K562 (cell line): ENCODE results near the gene ICAM3. TPM values are rescaled to one million over a fixed set of nuclear protein-coding genes. Genes with fewer than 3 reads are reported as not detected.

Experiments
- ATAC-seq: fragments of 200-7000 bp; cut with Tn5 transposase; 3 replicates; pipeline ENCODE4 v1.9.1; 2020; ENCODE audit warnings: moderate library complexity
- BruUV-seq: library from RNA; stranded (reverse); fragments of 400-500 nt; replicated peaks from 2 replicates; lab custom pipeline; 2021; lab: Mats Ljungman, UMichigan
- CTCF ChIA-PET: fragments of 300-600 bp; formaldehyde crosslinking; extraction: SDS; loops from one replicate; lab custom pipeline; 2021; ENCODE audit warnings: low intra/inter-chr PET ratio; lab: Yijun Ruan, JAX
- POLR2A ChIA-PET: fragments of 300-600, 350-650 bp; sonication (Branson Sonifier 250); formaldehyde crosslinking; extraction: SDS; loops from one replicate; lab custom pipeline; 2021; ENCODE audit warnings: antibody characterized with exemption, inconsistent platforms; lab: Yijun Ruan, JAX
- DNase-seq, 4 experiments: peaks; one replicate each; pipeline versions ENCODE4 v3.0.0 to v3.0.0-alpha.2; 2011 to 2018; ENCODE audit warnings: low spot score in 3 of 4, mixed read lengths in 3 of 4; ENCODE audit errors: extremely low read depth in 1 of 4
- FAIRE-seq: peaks from 2 replicates; lab custom pipeline; 2011; peaks lifted over from hg19 to GRCh38; lab: Jason Lieb, UNC
- H2AFZ ChIP-seq: 2 replicates; pipeline ENCODE4 v1.6.0; 2011; ENCODE audit warnings: low read depth, low read length, control low read depth, inconsistent platforms
- H3K27ac ChIP-seq: fragments of 200-600 bp; 3 replicates; pipeline ENCODE4 v1.8.0; 2011; ENCODE audit warnings: low read depth, mild to moderate bottlenecking, control low read depth, inconsistent platforms, low read length, moderate library complexity, mixed read lengths; ENCODE audit errors: extremely low read depth
- H3K27me3 ChIP-seq, 2 experiments: fragments of 300-600 bp in 1 of 2; 2 replicates in 1 of 2; 3 replicates in 1 of 2; pipeline versions ENCODE4 v1.6.0 to v1.8.0; 2011; ENCODE audit warnings: inconsistent platforms in 2 of 2, low read length in 2 of 2, mild to moderate bottlenecking in 1 of 2, mixed read lengths in 1 of 2, moderate library complexity in 1 of 2; ENCODE audit not compliant: control insufficient read depth in 2 of 2, insufficient read depth in 2 of 2
- H3K36me3 ChIP-seq: fragments of 300-600 bp; 3 replicates; pipeline ENCODE4 v1.8.0; 2011; ENCODE audit warnings: mild to moderate bottlenecking, low read length, inconsistent platforms; ENCODE audit not compliant: control insufficient read depth, insufficient read depth
- H3K4me1 ChIP-seq, 2 experiments: fragments of 200-600 bp in 1 of 2; replicated peaks in 1 of 2; 2 replicates in 1 of 2; 3 replicates in 1 of 2; pipeline versions ENCODE4 v1.5.1 to v1.8.0; 2011; ENCODE audit warnings: inconsistent platforms in 2 of 2, low read length in 2 of 2, mild to moderate bottlenecking in 1 of 2, mixed read lengths in 1 of 2, moderate library complexity in 1 of 2; ENCODE audit not compliant: control insufficient read depth in 2 of 2, insufficient read depth in 2 of 2
- H3K4me2 ChIP-seq: 2 replicates; pipeline ENCODE4 v1.6.1; 2011; ENCODE audit warnings: low read length, control low read depth, inconsistent platforms, mixed read lengths; ENCODE audit not compliant: insufficient read depth
- H3K4me3 ChIP-seq: fragments of 200-600 bp; sonication (generic), shearing (Covaris generic); 2 replicates; pipeline ENCODE4 v1.5.1; 2016; ENCODE audit warnings: control low read depth, inconsistent platforms
- H3K79me2 ChIP-seq: fragments of 200-600 bp; 3 replicates; pipeline ENCODE4 v1.8.0; 2011; ENCODE audit warnings: low read length, inconsistent platforms; ENCODE audit not compliant: control insufficient read depth, insufficient read depth
- H3K9ac ChIP-seq, 2 experiments: 2 replicates each; pipeline versions ENCODE4 v1.6.0 to v1.6.1; 2011; ENCODE audit warnings: low read depth in 2 of 2, low read length in 2 of 2, control low read depth in 1 of 2, inconsistent platforms in 1 of 2, mild to moderate bottlenecking in 1 of 2, mixed read lengths in 1 of 2; ENCODE audit not compliant: insufficient read depth in 1 of 2
- H3K9me1 ChIP-seq: one replicate; pipeline ENCODE4 v1.6.0; 2011; ENCODE audit warnings: inconsistent platforms, mild to moderate bottlenecking, low read length, moderate library complexity; ENCODE audit not compliant: control insufficient read depth, insufficient read depth
- H3K9me3 ChIP-seq: replicated peaks from 2 replicates; pipeline ENCODE4 v1.5.1; 2011; ENCODE audit warnings: low read depth, low read length, inconsistent platforms; ENCODE audit not compliant: control insufficient read depth, insufficient read depth
- H4K20me1 ChIP-seq: replicated peaks from 2 replicates; pipeline ENCODE4 v1.6.1; 2011; ENCODE audit warnings: low read length, inconsistent platforms, mixed read lengths; ENCODE audit not compliant: control insufficient read depth, insufficient read depth
- FOXK1 ChIP-seq: sonication (generic); formaldehyde crosslinking; IDR thresholded peaks from 2 replicates; pipeline ENCODE4 v1.8.0; 2022; ENCODE audit warnings: missing genetic modification reagents, mild to moderate bottlenecking, borderline replicate concordance
- FOXP4 ChIP-seq: sonication (generic); formaldehyde crosslinking; IDR thresholded peaks from 2 replicates; pipeline ENCODE4 v1.8.0; 2022; ENCODE audit warnings: mild to moderate bottlenecking, missing genetic modification reagents, borderline replicate concordance
- PBX2 ChIP-seq, 2 experiments: IDR thresholded peaks in 1 of 2; conservative IDR thresholded peaks in 1 of 2; 2 replicates each; pipeline ENCODE4 v1.6.1; 2016; ENCODE audit warnings: low read depth in 2 of 2, mild to moderate bottlenecking in 1 of 2, missing compliant biosample characterization in 1 of 2, missing genetic modification characterization in 1 of 2, moderate library complexity in 1 of 2
- POLR2AphosphoS5 ChIP-seq: IDR thresholded peaks from 2 replicates; pipeline ENCODE4 v1.6.1; 2011; ENCODE audit warnings: mild to moderate bottlenecking, low read depth, low read length, moderate library complexity; ENCODE audit not compliant: control insufficient read depth, insufficient read depth
- RB1 ChIP-seq: fragments of 450-650 bp; IDR thresholded peaks from 2 replicates; pipeline ENCODE4 v1.6.1; 2017; ENCODE audit warnings: low read depth, mild to moderate bottlenecking
- SMC3 ChIP-seq: conservative IDR thresholded peaks from 2 replicates; pipeline ENCODE4 v1.6.1; 2011; ENCODE audit warnings: low read depth, low read length, improper control_type of control experiment; ENCODE audit not compliant: insufficient read depth
- TSHZ1 ChIP-seq: fragments of 250-450 bp; sonication (Bioruptor Pico); IDR thresholded peaks from 2 replicates; pipeline ENCODE4 v1.4.0; 2020; ENCODE audit warnings: mild to moderate bottlenecking, moderate library complexity
- ZNF740 ChIP-seq, 3 experiments: fragments of 200-800 bp in 1 of 3; sonication (Bioruptor generic) in 1 of 3; sonication (generic) in 1 of 3; formaldehyde crosslinking in 1 of 3; IDR thresholded peaks; 2 replicates each; pipeline versions ENCODE4 v1.6.1 to v1.8.0; 2016 to 2022; ENCODE audit warnings: mild to moderate bottlenecking in 2 of 3, missing compliant biosample characterization in 2 of 3, missing genetic modification characterization in 2 of 3, missing genetic modification reagents in 1 of 3
- ZSCAN32 ChIP-seq: fragments of 450-650 bp; formaldehyde crosslinking; IDR thresholded peaks from 2 replicates; pipeline ENCODE4 v1.4.0; 2020; ENCODE audit warnings: mild to moderate bottlenecking, moderate library complexity
- WGBS: fragments of 100-300 bp; shearing (Covaris generic); methylation state at CpG from one replicate; pipeline ENCODE4 v1.1.6; 2016; ENCODE audit warnings: low coverage, mixed read lengths; ENCODE audit not compliant: insufficient coverage; ENCODE audit errors: missing lambda C conversion rate; 5-methylcytosine and 5-hydroxymethylcytosine counted together
- in situ Hi-C: fragments of 300-500 bp; cut with MboI; formaldehyde crosslinking; loops from 4 replicates; pipeline ENCODE4 v1.15.0; 2018; ENCODE audit warnings: inconsistent platforms, mixed read lengths
- intact Hi-C: fragments of 100-400 bp; cut with micrococcal nuclease; formaldehyde crosslinking; loops from 2 replicates; pipeline ENCODE4 v1.14.2; 2022
- polyA plus RNA-seq, 8 experiments: library from polyadenylated mRNA; depleted of rRNA in 4 of 8; stranded (reverse) in 5 of 8; unstranded in 3 of 8; fragments of >200 nt; fragmentation: Nextera tagmentation in 2 of 8; fragmentation: Illumina TruSeq in 1 of 8; extraction: Ambion mirVana in 2 of 8; extraction: Trizol in 1 of 8; gene quantifications; 2 replicates each; pipeline versions ENCODE4 v1.2.1 to v1.2.3, GENCODE V29; 2011 to 2014; ENCODE audit warnings: inconsistent platforms in 1 of 8, missing spikeins in 1 of 8
- total RNA-seq, 7 experiments: library from RNA; depleted of rRNA in 6 of 7; stranded (reverse); fragments of >200 nt in 6 of 7; fragmentation: Illumina TruSeq in 2 of 7; extraction: Trizol in 2 of 7; gene quantifications; 2 replicates each; pipeline versions ENCODE4 v1.2.1 to v1.2.3, GENCODE V29; 2011 to 2021; ENCODE audit warnings: low replicate concordance in 1 of 7

The ICAM3 gene
- total and polyA plus RNA-seq, 9 of the 15 experiments (the other 6 are each of a cell fraction or from before 2014, with no cell fraction given), result 6.5 to 39.5 (median 24.2) TPM

- Histone ChIP-seq H3K79me2 (peaks cover 85% of the 10 kb centered on the region), H2AFZ (peak overlapping the region; percentile 23; the same call in 1 of the 2 replicates), H3K9me1 (no peaks in the 10 kb centered on the region), H3K4me3 (peak overlapping the region; percentile 79), H3K4me2 (peak overlapping the region; percentile 99), H3K27me3 (no peaks in the 10 kb centered on the region), H3K36me3 (peaks cover 39% of the 10 kb centered on the region), H3K27ac (peak overlapping the region; percentile 96), H3K9ac (peak overlapping the region; percentile 91 to 99), H3K4me1 (peaks cover 18 to 92% of the 10 kb centered on the region in 2 experiments; a peak in 4 of 5 replicates), H4K20me1 (no peaks in the 10 kb centered on the region; the same call in 1 of the 2 replicates), H3K9me3 (peaks cover 2% of the 10 kb centered on the region; the same call in 1 of the 2 replicates)
- in situ Hi-C loops (no loop called here), intact Hi-C loops (no loop called here)
- POLR2A ChIA-PET, result interaction anchor here (0.6 to 3.6 kb wide), 10 partner anchors 9 to 279 kb away, joined by 3 to 23 read pairs (median 4); partner anchors contain the start of genes ICAM1 and RAVER1
- peak; percentile 79 to 97 (median 84) for DNase-seq
- peak; percentile 70 for FAIRE-seq
- TSS peak; percentile 45 for BruUV-seq
- CTCF ChIA-PET, result no interaction called here
- peak; percentile 34 for ATAC-seq
- WGBS, result 0% methylated on average over 34 of the region's 57 CpGs
- TF ChIP-seq ZNF740 (CRISPR knock-in tag; IDR thresholded peaks at IDR 0.05), result no peak
- no peak for TF ChIP-seq ZNF740 (tag; IDR thresholded peaks at IDR 0.05)
- TF ChIP-seq ZSCAN32 (CRISPR knock-in tag), result no peak
- no peak for TF ChIP-seq FOXP4 (CRISPR knock-in tag)
- TF ChIP-seq FOXK1 (CRISPR knock-in tag), result no peak
- TF ChIP-seq RB1, result peak; percentile 48; the same call in 1 of the 2 replicates
- no peak for TF ChIP-seq TSHZ1 (CRISPR knock-in tag)
- no peak for TF ChIP-seq SMC3
- TF ChIP-seq POLR2AphosphoS5, result peak; percentile 68; the same call in 1 of the 2 replicates
- TF ChIP-seq PBX2 (CRISPR knock-in tag; IDR thresholded peaks at IDR 0.05; ENCODE audit: low read depth), result 0 out of 2 replicates have a peak, but pooled peaks have one; percentile 2
- no peak for TF ChIP-seq PBX2 (tag; conservative IDR thresholded peaks at IDR 0.05; ENCODE audit: low read depth)
Measured at GRCh38 chr19:10290876-10291553, 48.4 kb downstream of the ICAM3 start.
